HUES64 (cell line): Measurements from ENCODE around the gene DISC1.

Experiments used
- H3K27ac ChIP-seq: 2 replicates; pipeline ENCODE4 v1.7.0; 2013; ENCODE audit warnings: low read depth, low read length, inconsistent platforms
- H3K27me3 ChIP-seq: 2 replicates; pipeline ENCODE4 v1.6.1; 2013; ENCODE audit warnings: mild to moderate bottlenecking, low read length; ENCODE audit not compliant: insufficient read depth
- H3K36me3 ChIP-seq: 2 replicates; pipeline ENCODE4 v1.6.1; 2013; ENCODE audit warnings: mild to moderate bottlenecking, low read length; ENCODE audit not compliant: insufficient read depth
- H3K4me1 ChIP-seq: 2 replicates; pipeline ENCODE4 v1.6.1; 2013; ENCODE audit warnings: mild to moderate bottlenecking, low read length, moderate library complexity; ENCODE audit not compliant: insufficient read depth
- H3K4me3 ChIP-seq: 2 replicates; pipeline ENCODE4 v1.5.1; 2013; ENCODE audit warnings: mild to moderate bottlenecking, low read length, moderate library complexity
- H3K9ac ChIP-seq: 2 replicates; pipeline ENCODE4 v1.6.1; 2013; ENCODE audit warnings: mild to moderate bottlenecking, low read depth, low read length
- H3K9me3 ChIP-seq: 2 replicates; pipeline ENCODE4 v1.6.1; 2013; ENCODE audit warnings: low read depth, low read length; ENCODE audit not compliant: insufficient read depth
- WGBS: fragments of 150-250, 120-280 bp; methylation state at CpG from one replicate; pipeline ENCODE4 v1.1.7; 2013; ENCODE audit warnings: missing lambda C conversion rate; 5-methylcytosine and 5-hydroxymethylcytosine counted together

Gene DISC1

GRCh38 chr1:231735941-231736340, 109.4 kb downstream of the DISC1 start:
- H3K27ac ChIP-seq, result no peak overlapping the region
- H3K36me3 ChIP-seq, result no peaks in the 10 kb centered on the region
- no peaks in the 10 kb centered on the region for H3K27me3 ChIP-seq
- 74% methylated on average over 2 of the region's 2 CpGs for WGBS
- H3K4me3 ChIP-seq, result no peak overlapping the region
- peaks cover 4% of the 10 kb centered on the region; the same call in 1 of the 2 replicates for H3K9me3 ChIP-seq
- H3K4me1 ChIP-seq, result no peaks in the 10 kb centered on the region
- H3K9ac ChIP-seq, result no peak overlapping the region

- Histone ChIP-seq H3K4me1 (no peaks in the 10 kb centered on the region), H3K27ac (no peak overlapping the region), H3K9ac (no peak overlapping the region), H3K9me3 (0 out of 2 replicates have a peak, but pooled peaks cover under 1% of the 10 kb centered on the region), H3K4me3 (no peak overlapping the region), H3K27me3 (no peaks in the 10 kb centered on the region), H3K36me3 (no peaks in the 10 kb centered on the region)
Measured at GRCh38 chr1:231736464-231736863, 109.9 kb downstream of the DISC1 start.

GRCh38 chr1:231738554-231738953, 112.0 kb downstream of the DISC1 start:
- Histone ChIP-seq H3K4me3 (no peak overlapping the region), H3K4me1 (no peaks in the 10 kb centered on the region), H3K9ac (no peak overlapping the region), H3K27me3 (no peaks in the 10 kb centered on the region), H3K9me3 (no peaks in the 10 kb centered on the region), H3K36me3 (no peaks in the 10 kb centered on the region), H3K27ac (no peak overlapping the region)
- WGBS, result 84% methylated on average over 1 of the region's 1 CpG

- Histone ChIP-seq H3K9me3 (no peaks in the 10 kb centered on the region), H3K4me1 (no peaks in the 10 kb centered on the region), H3K27ac (no peak overlapping the region), H3K27me3 (no peaks in the 10 kb centered on the region), H3K4me3 (no peak overlapping the region), H3K9ac (no peak overlapping the region), H3K36me3 (no peaks in the 10 kb centered on the region)
- 91% methylated on average over 4 of the region's 4 CpGs for WGBS
Measured at GRCh38 chr1:231743966-231744365, 117.4 kb downstream of the DISC1 start.

- Histone ChIP-seq H3K27me3 (no peaks in the 10 kb centered on the region), H3K27ac (no peak overlapping the region), H3K9ac (no peak overlapping the region), H3K4me3 (no peak overlapping the region), H3K4me1 (no peaks in the 10 kb centered on the region), H3K9me3 (peaks cover 17% of the 10 kb centered on the region), H3K36me3 (no peaks in the 10 kb centered on the region)
- 86% methylated on average over 2 of the region's 2 CpGs for whole genome bisulfite sequencing
Measured at GRCh38 chr1:231748760-231749415, 122.3 kb downstream of the DISC1 start.

GRCh38 chr1:231750296-231750695, 123.7 kb downstream of the DISC1 start:
- Histone ChIP-seq H3K27me3 (no peaks in the 10 kb centered on the region), H3K9ac (no peak overlapping the region), H3K9me3 (peaks cover 17% of the 10 kb centered on the region), H3K36me3 (no peaks in the 10 kb centered on the region), H3K4me3 (no peak overlapping the region), H3K27ac (no peak overlapping the region), H3K4me1 (no peaks in the 10 kb centered on the region)
- WGBS, result 100% methylated on average over 2 of the region's 2 CpGs

GRCh38 chr1:231750818-231751362, 124.3 kb downstream of the DISC1 start:
- H3K9me3 ChIP-seq, result peaks cover 17% of the 10 kb centered on the region
- 91% methylated on average over 2 of the region's 3 CpGs for WGBS

GRCh38 chr1:231751415-231751814, 124.8 kb downstream of the DISC1 start:
- H3K4me3 ChIP-seq, result no peak overlapping the region
- no peaks in the 10 kb centered on the region for H3K36me3 ChIP-seq
- H3K27ac ChIP-seq, result no peak overlapping the region
- no peaks in the 10 kb centered on the region for H3K27me3 ChIP-seq
- peaks cover 17% of the 10 kb centered on the region for H3K9me3 ChIP-seq
- no peaks in the 10 kb centered on the region for H3K4me1 ChIP-seq
- H3K9ac ChIP-seq, result no peak overlapping the region

More at GRCh38 chr1:231750818-231751362, 124.3 kb downstream of the DISC1 start:
- no peak overlapping the region for H3K27ac ChIP-seq
- H3K27me3 ChIP-seq, result no peaks in the 10 kb centered on the region
- H3K4me1 ChIP-seq, result no peaks in the 10 kb centered on the region
- H3K4me3 ChIP-seq, result no peak overlapping the region
- no peaks in the 10 kb centered on the region for H3K36me3 ChIP-seq
- no peak overlapping the region for H3K9ac ChIP-seq

- Histone ChIP-seq H3K4me1 (no peaks in the 10 kb centered on the region), H3K27ac (no peak overlapping the region), H3K4me3 (no peak overlapping the region), H3K36me3 (no peaks in the 10 kb centered on the region), H3K27me3 (no peaks in the 10 kb centered on the region), H3K9ac (no peak overlapping the region), H3K9me3 (peaks cover 17% of the 10 kb centered on the region)
- 92% methylated on average over 3 of the region's 3 CpGs for WGBS
Measured at GRCh38 chr1:231753313-231753712, 126.7 kb downstream of the DISC1 start.

- Histone ChIP-seq H3K27me3 (no peaks in the 10 kb centered on the region), H3K9ac (no peak overlapping the region), H3K4me3 (no peak overlapping the region), H3K9me3 (peaks cover 14% of the 10 kb centered on the region), H3K27ac (no peak overlapping the region), H3K36me3 (no peaks in the 10 kb centered on the region), H3K4me1 (no peaks in the 10 kb centered on the region)
- no CpG with 5 or more reads among the region's 2 CpGs for WGBS
Measured at GRCh38 chr1:231757101-231757404, 130.5 kb downstream of the DISC1 start.

- peaks cover 10% of the 10 kb centered on the region for H3K9me3 ChIP-seq
- no peak overlapping the region for H3K4me3 ChIP-seq
- no peaks in the 10 kb centered on the region for H3K4me1 ChIP-seq
- H3K27me3 ChIP-seq, result no peaks in the 10 kb centered on the region
- no peak overlapping the region for H3K9ac ChIP-seq
- H3K36me3 ChIP-seq, result no peaks in the 10 kb centered on the region
- no peak overlapping the region for H3K27ac ChIP-seq
- 93% methylated on average over 8 of the region's 8 CpGs for WGBS
Measured at GRCh38 chr1:231757759-231758158, 131.2 kb downstream of the DISC1 start.

- no peak overlapping the region for H3K9ac ChIP-seq
- H3K27ac ChIP-seq, result no peak overlapping the region
- H3K36me3 ChIP-seq, result no peaks in the 10 kb centered on the region
- WGBS, result 95% methylated on average over 3 of the region's 3 CpGs
- H3K27me3 ChIP-seq, result no peaks in the 10 kb centered on the region
- no peaks in the 10 kb centered on the region for H3K9me3 ChIP-seq
- H3K4me1 ChIP-seq, result no peaks in the 10 kb centered on the region
- no peak overlapping the region for H3K4me3 ChIP-seq
Measured at GRCh38 chr1:231761252-231761651, 134.7 kb downstream of the DISC1 start.
